ENCODE results near the gene KLF16.

The KLF16 gene

GRCh38 chr19:1905110-1905862 lies 41.9 kb upstream of the KLF16 start, which contains the start of the genes ADAT3 and SCAMP4:
Gene ADAT3, plus strand, starts transcription at chr19:1905399. Its CDS starts 6,649 bp downstream, at chr19:1912048.
Gene SCAMP4, plus strand, starts transcription at chr19:1905399. Its CDS starts 9,621 bp downstream, at chr19:1915020.
- TF ChIP-seq ZFP3 (CRISPR knock-in tag; IDR thresholded peaks at IDR 0.05) = 0 out of 2 replicates have a peak, but pooled peaks have one; percentile 38
- 0 out of 2 replicates have a peak, but pooled peaks have one; percentile 47 for TF ChIP-seq CSDC2 (CRISPR knock-in tag; IDR thresholded peaks at IDR 0.05)
- peak; percentile 29; the same call in 1 of the 2 replicates for TF ChIP-seq ZC3H10 (CRISPR knock-in tag; IDR thresholded peaks at IDR 0.05)
- no peak for TF ChIP-seq ESRRG (CRISPR knock-in tag; IDR thresholded peaks at IDR 0.05)
- 0 out of 2 replicates have a peak, but pooled peaks have one; percentile 30 for TF ChIP-seq TSHZ2 (CRISPR knock-in tag; IDR thresholded peaks at IDR 0.05)
- ATAC-seq = peak; percentile 96

GRCh38 chr19:1904860-1905109 lies 41.4 kb upstream of the KLF16 start:
- TF ChIP-seq ZFP30 (CRISPR knock-in tag; IDR thresholded peaks at IDR 0.05) (no peak), SNAI2 (CRISPR knock-in tag; IDR thresholded peaks at IDR 0.05) (no peak), CREB5 (CRISPR knock-in tag; IDR thresholded peaks at IDR 0.05; ENCODE audit: low read depth) (no peak), PATZ1 (CRISPR knock-in tag; IDR thresholded peaks at IDR 0.05; ENCODE audit: borderline replicate concordance) (no peak), ISL1 (CRISPR knock-in tag; IDR thresholded peaks at IDR 0.05) (no peak), PPARA (CRISPR knock-in tag; IDR thresholded peaks at IDR 0.05; ENCODE audit: borderline replicate concordance) (no peak), RARB (CRISPR knock-in tag; IDR thresholded peaks at IDR 0.05) (no peak), ZC3H10 (CRISPR knock-in tag; IDR thresholded peaks at IDR 0.05) (no peak), TCF4 (CRISPR knock-in tag; IDR thresholded peaks at IDR 0.05; ENCODE audit: borderline replicate concordance) (no peak), ZFP3 (CRISPR knock-in tag; IDR thresholded peaks at IDR 0.05) (no peak), TSHZ2 (CRISPR knock-in tag; IDR thresholded peaks at IDR 0.05) (no peak), ZNF8 (CRISPR knock-in tag; IDR thresholded peaks at IDR 0.05) (no peak), ARNTL (CRISPR knock-in tag; IDR thresholded peaks at IDR 0.05; ENCODE audit: borderline replicate concordance, low read depth) (no peak), ZNF70 (CRISPR knock-in tag; IDR thresholded peaks at IDR 0.05) (no peak), ZNF565 (CRISPR knock-in tag; conservative IDR thresholded peaks at IDR 0.05; ENCODE audit: low read depth) (no peak), BACH2 (CRISPR knock-in tag; IDR thresholded peaks at IDR 0.05; ENCODE audit: borderline replicate concordance) (no peak)
- TF ChIP-seq, protein P1, sequence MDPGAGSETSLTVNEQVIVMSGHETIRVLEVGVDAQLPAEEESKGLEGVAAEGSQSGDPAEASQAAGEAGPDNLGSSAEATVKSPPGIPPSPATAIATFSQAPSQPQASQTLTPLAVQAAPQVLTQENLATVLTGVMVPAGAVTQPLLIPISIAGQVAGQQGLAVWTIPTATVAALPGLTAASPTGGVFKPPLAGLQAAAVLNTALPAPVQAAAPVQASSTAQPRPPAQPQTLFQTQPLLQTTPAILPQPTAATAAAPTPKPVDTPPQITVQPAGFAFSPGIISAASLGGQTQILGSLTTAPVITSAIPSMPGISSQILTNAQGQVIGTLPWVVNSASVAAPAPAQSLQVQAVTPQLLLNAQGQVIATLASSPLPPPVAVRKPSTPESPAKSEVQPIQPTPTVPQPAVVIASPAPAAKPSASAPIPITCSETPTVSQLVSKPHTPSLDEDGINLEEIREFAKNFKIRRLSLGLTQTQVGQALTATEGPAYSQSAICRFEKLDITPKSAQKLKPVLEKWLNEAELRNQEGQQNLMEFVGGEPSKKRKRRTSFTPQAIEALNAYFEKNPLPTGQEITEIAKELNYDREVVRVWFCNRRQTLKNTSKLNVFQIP (CRISPR knock-in tag; IDR thresholded peaks at IDR 0.05; ENCODE audit: borderline replicate concordance, low read depth) = no peak

More at GRCh38 chr19:1904860-1905109, 41.4 kb upstream of the KLF16 start:
- no peak for ATAC-seq
